ENCODE measurements around the gene CATSPER3. TPM values are rescaled to one million over a fixed set of nuclear protein-coding genes. Genes with fewer than 3 reads are reported as not detected.

Gene CATSPER3
- total and polyA plus RNA-seq, 2 of the 8 experiments (the other 6 are each of a cell fraction or from before 2014, with no cell fraction given) = 0.62 TPM; not detected in 1

- no peak overlapping the region for H2BK120ac ChIP-seq (replicated peaks; ENCODE audit: low read depth, low read length)
- no peaks in the 10 kb centered on the region for H3K79me1 ChIP-seq (ENCODE audit: low read depth, low read length)
- H2BK20ac ChIP-seq (ENCODE audit: low read length) = no peak overlapping the region
- no peak overlapping the region for H3K4me2 ChIP-seq (ENCODE audit: insufficient read depth in 1 of 2, low read depth in 2 of 2, low read length in 2 of 2)
- H3K36me3 ChIP-seq (ENCODE audit: control insufficient read depth in 2 of 4, insufficient read depth in 4 of 4, low read length in 3 of 4) = no peaks in the 10 kb centered on the region; a peak in 2 of 8 replicates
- no peak for DNase-seq (ENCODE audit: low read depth in 1 of 2, low spot score in 2 of 2)
- H3K14ac ChIP-seq (ENCODE audit: insufficient read length) = no peak overlapping the region
- peaks cover 0 to 6% (median 3%) of the 10 kb centered on the region in 4 experiments; a peak in 4 of 7 replicates for H3K4me1 ChIP-seq (replicated peaks in 1 of 4; ENCODE audit: control insufficient read depth in 3 of 4, insufficient read depth in 4 of 4, low read length in 3 of 4)
- H2BK12ac ChIP-seq (ENCODE audit: low read depth, low read length) = no peak overlapping the region
- no peaks in the 10 kb centered on the region for H3K27me3 ChIP-seq (replicated peaks in 1 of 4; ENCODE audit: control insufficient read depth in 3 of 4, extremely low read depth in 1 of 4, insufficient read depth in 3 of 4, low read length in 3 of 4)
- no peak overlapping the region for H4K8ac ChIP-seq (ENCODE audit: extremely low read depth, insufficient read depth, low read length)
- no peak overlapping the region for H3K56ac ChIP-seq (replicated peaks; ENCODE audit: insufficient read length, low read depth, low read length)
- no peak for FAIRE-seq
- H3K79me2 ChIP-seq (ENCODE audit: control insufficient read depth in 1 of 2, insufficient read depth in 2 of 2, low read length in 2 of 2) = no peaks in the 10 kb centered on the region
- no peak overlapping the region for H3K9ac ChIP-seq (replicated peaks in 1 of 4; ENCODE audit: extremely low read depth in 1 of 4, low read depth in 3 of 4, low read length in 3 of 4)
- H2BK5ac ChIP-seq (ENCODE audit: low read depth, low read length) = no peak overlapping the region
- ChIA-PET CTCF (ENCODE audit: partially characterized antibody) (interaction anchor here (1.3 to 1.5 kb wide), 2 partner anchors 47 to 106 kb away, joined by 3 to 4 read pairs; no protein-coding TSS in a partner anchor), POLR2A (ENCODE audit: partially characterized antibody) (interaction anchor here (1.0 to 1.4 kb wide), 2 partner anchors 8 to 12 kb away, joined by 4 to 5 read pairs; no protein-coding TSS in a partner anchor)
- no peak overlapping the region for H3K4ac ChIP-seq (replicated peaks; ENCODE audit: insufficient read length, low read depth, low read length)
- no peak overlapping the region for H4K91ac ChIP-seq (replicated peaks; ENCODE audit: insufficient read length, low read length)
- H4K20me1 ChIP-seq (replicated peaks in 1 of 2; ENCODE audit: control insufficient read depth in 1 of 2, insufficient read depth in 2 of 2, low read length in 2 of 2) = no peaks in the 10 kb centered on the region
- H2AFZ ChIP-seq (ENCODE audit: low read length) = no peak overlapping the region
- H3K23me2 ChIP-seq (ENCODE audit: low read depth, low read length) = no peaks in the 10 kb centered on the region
- H2BK15ac ChIP-seq (ENCODE audit: low read length) = no peak overlapping the region
- H2AK5ac ChIP-seq (ENCODE audit: low read depth, low read length) = no peak overlapping the region
- no peak overlapping the region for H4K5ac ChIP-seq (ENCODE audit: insufficient read length, low read depth, low read length)
- H3K4me3 ChIP-seq (ENCODE audit: extremely low read depth in 1 of 4, insufficient read depth in 2 of 4, low read depth in 3 of 4, low read length in 4 of 4) = no peak overlapping the region
- H3K27ac ChIP-seq (ENCODE audit: low read depth, low read length) = no peak overlapping the region
- H3K9me3 ChIP-seq (ENCODE audit: insufficient read depth in 2 of 2, low read depth in 1 of 2, low read length in 1 of 2) = no peaks in the 10 kb centered on the region
- no peak overlapping the region for H3K18ac ChIP-seq (ENCODE audit: extremely low read depth, low read length)
- H3K23ac ChIP-seq (ENCODE audit: insufficient read length) = no peak overlapping the region
- TF ChIP-seq ASH2L (IDR thresholded peaks at IDR 0.05; ENCODE audit: low read length) = no peak
- no peak for TF ChIP-seq PHF8 (conservative IDR thresholded peaks at IDR 0.05; ENCODE audit: low read depth, low read length)
- TF ChIP-seq MAX (IDR thresholded peaks at IDR 0.05) = no peak
- no peak for TF ChIP-seq ATF2 (IDR thresholded peaks at IDR 0.05; ENCODE audit: low read length)
- TF ChIP-seq JUN (IDR thresholded peaks at IDR 0.05; ENCODE audit: low read depth, low read length) = no peak
These were observed 4.6 kb upstream of the CATSPER3 start for GRCh38 chr5:134963098-134963497.
